ENCODE results near the gene MEG3.

- TF ChIP-seq EZH2phosphoT487 (IDR thresholded peaks at IDR 0.05; ENCODE audit: unreplicated experiment) (no peak), CTCF (conservative IDR thresholded peaks at IDR 0.05; ENCODE audit: low read depth in 2 of 2) (no peak), EZH2 (IDR thresholded peaks at IDR 0.05; ENCODE audit: low read depth, unreplicated experiment) (no peak), REST (IDR thresholded peaks at IDR 0.05; ENCODE audit: unreplicated experiment) (no peak), POLR2AphosphoS5 (IDR thresholded peaks at IDR 0.05; ENCODE audit: low read depth) (no peak), JUNB (IDR thresholded peaks at IDR 0.05; ENCODE audit: unreplicated experiment) (no peak), CREB1 (CRISPR knock-in tag; IDR thresholded peaks at IDR 0.05; ENCODE audit: low read depth) (no peak), ETS1 (IDR thresholded peaks at IDR 0.05) (no peak), ZNF462 (CRISPR knock-in tag; IDR thresholded peaks at IDR 0.05) (no peak), ZNF114 (CRISPR knock-in tag; IDR thresholded peaks at IDR 0.05) (no peak), NANOG (IDR thresholded peaks at IDR 0.05; ENCODE audit: borderline replicate concordance) (no peak)
Observed at GRCh38 chr14:100824901-100825712, 811 bp upstream of the MEG3 start.

Data from GM23338 (cell line).